Endodermal cell (in vitro differentiated cells): ENCODE results near the gene PDE6A. TPM values are rescaled to one million over a fixed set of nuclear protein-coding genes. Genes with fewer than 3 reads are reported as not detected.

Source experiments
- DNase-seq: peaks from one replicate; pipeline ENCODE4 v3.0.0-alpha.2; 2017
- H3K27ac ChIP-seq: 2 replicates; pipeline ENCODE4 v1.5.1; 2013; ENCODE audit warnings: mild to moderate bottlenecking, low read depth, low read length, moderate library complexity
- H3K27me3 ChIP-seq: 2 replicates; pipeline ENCODE4 v1.6.1; 2013; ENCODE audit warnings: mild to moderate bottlenecking, low read length, moderate library complexity; ENCODE audit not compliant: insufficient read depth, control insufficient read depth, poor library complexity, severe bottlenecking
- H3K36me3 ChIP-seq: 2 replicates; pipeline ENCODE4 v1.7.0; 2013; ENCODE audit warnings: mild to moderate bottlenecking, low read length, moderate library complexity; ENCODE audit not compliant: control insufficient read depth, insufficient read depth
- H3K4me1 ChIP-seq: one replicate; pipeline ENCODE4 v1.7.0; 2013; ENCODE audit warnings: low read length; ENCODE audit not compliant: control insufficient read depth, insufficient read depth
- H3K4me3 ChIP-seq: 2 replicates; pipeline ENCODE4 v1.5.1; 2013; ENCODE audit warnings: mild to moderate bottlenecking, low read length, moderate library complexity
- H3K9ac ChIP-seq: 2 replicates; pipeline ENCODE4 v1.6.1; 2013; ENCODE audit warnings: mild to moderate bottlenecking, low read length, moderate library complexity; ENCODE audit not compliant: poor library complexity, severe bottlenecking; ENCODE audit errors: extremely low read depth
- H3K9me3 ChIP-seq: 2 replicates; pipeline ENCODE4 v1.6.1; 2013; ENCODE audit warnings: mild to moderate bottlenecking, low read length, moderate library complexity; ENCODE audit not compliant: control insufficient read depth
- H3K27ac Mint-ChIP-seq: 2 replicates; pipeline ENCODE4 v1.8.0; 2020; ENCODE audit warnings: mixed read lengths
- H3K27me3 Mint-ChIP-seq: 2 replicates; pipeline ENCODE4 v1.8.0; 2021; ENCODE audit warnings: mild to moderate bottlenecking, mixed read lengths; ENCODE audit not compliant: insufficient read depth
- H3K36me3 Mint-ChIP-seq: 2 replicates; pipeline ENCODE4 v1.8.0; 2020; ENCODE audit warnings: low read depth, mixed read lengths
- H3K4me1 Mint-ChIP-seq: 2 replicates; pipeline ENCODE4 v1.8.0; 2020; ENCODE audit warnings: mixed read lengths
- H3K4me3 Mint-ChIP-seq: 2 replicates; pipeline ENCODE4 v1.8.0; 2020; ENCODE audit warnings: mild to moderate bottlenecking, moderate library complexity, mixed read lengths
- H3K9me3 Mint-ChIP-seq: 2 replicates; pipeline ENCODE4 v1.8.0; 2020; ENCODE audit warnings: mild to moderate bottlenecking, mixed read lengths
- WGBS, 2 experiments: methylation state at CpG; one replicate each; pipeline versions ENCODE4 v1.1.5 to v1.1.7; 2013; ENCODE audit warnings: missing lambda C conversion rate in 2 of 2, mixed read lengths in 1 of 2; ENCODE audit not compliant: insufficient coverage in 1 of 2, insufficient read length in 1 of 2; 5-methylcytosine and 5-hydroxymethylcytosine counted together
- total RNA-seq, 2 donors: library from RNA; stranded (reverse); fragmentation: NEBNext Ultra II Directional in 1 of 2; extraction: Animal tissue kit (Norgen Biotek cat#: 25700) in 1 of 2; gene quantifications; 2 replicates in 1 of 2; 3 replicates in 1 of 2; pipeline ENCODE4 v1.2.1, GENCODE V29; 2021
- TF ChIP-seq, protein P1 (sequence below): fragments of 200-600 bp; sonication (generic); conservative IDR thresholded peaks from 2 replicates; pipeline ENCODE4 v1.5.0; 2021; ENCODE audit warnings: antibody characterized with exemption, mild to moderate bottlenecking

Gene PDE6A
- total RNA-seq, 2 donors from 2014 or later = 0.07 TPM; not detected in 1

DNA sequence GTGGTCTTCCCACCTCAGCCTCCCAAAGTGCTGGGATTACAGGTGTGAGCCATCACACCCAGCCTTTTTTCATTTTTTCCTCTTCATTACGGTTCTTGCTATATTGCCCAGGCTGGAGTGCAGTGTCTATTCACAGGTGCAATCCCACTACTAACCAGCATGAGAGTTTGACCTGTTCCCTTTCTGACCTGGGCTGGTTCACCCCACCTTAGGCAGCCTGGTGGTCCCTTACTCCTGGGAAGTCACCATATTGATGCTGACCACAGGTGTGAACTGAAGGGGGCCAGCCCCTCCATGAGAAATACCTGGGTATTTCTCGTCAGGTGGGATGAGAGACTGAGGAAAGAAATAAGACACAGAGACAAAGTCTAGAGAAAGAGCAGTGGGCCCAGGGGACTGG, 2.4 kb downstream of the PDE6A start:
- Mint-ChIP-seq H3K27me3 (no peaks in the 10 kb centered on the region), H3K36me3 (no peaks in the 10 kb centered on the region), H3K4me3 (peak overlapping the region; percentile 5), H3K9me3 (no peaks in the 10 kb centered on the region), H3K27ac (peak overlapping the region; percentile 93), H3K4me1 (peaks cover 46% of the 10 kb centered on the region)
- TF ChIP-seq, protein P1, sequence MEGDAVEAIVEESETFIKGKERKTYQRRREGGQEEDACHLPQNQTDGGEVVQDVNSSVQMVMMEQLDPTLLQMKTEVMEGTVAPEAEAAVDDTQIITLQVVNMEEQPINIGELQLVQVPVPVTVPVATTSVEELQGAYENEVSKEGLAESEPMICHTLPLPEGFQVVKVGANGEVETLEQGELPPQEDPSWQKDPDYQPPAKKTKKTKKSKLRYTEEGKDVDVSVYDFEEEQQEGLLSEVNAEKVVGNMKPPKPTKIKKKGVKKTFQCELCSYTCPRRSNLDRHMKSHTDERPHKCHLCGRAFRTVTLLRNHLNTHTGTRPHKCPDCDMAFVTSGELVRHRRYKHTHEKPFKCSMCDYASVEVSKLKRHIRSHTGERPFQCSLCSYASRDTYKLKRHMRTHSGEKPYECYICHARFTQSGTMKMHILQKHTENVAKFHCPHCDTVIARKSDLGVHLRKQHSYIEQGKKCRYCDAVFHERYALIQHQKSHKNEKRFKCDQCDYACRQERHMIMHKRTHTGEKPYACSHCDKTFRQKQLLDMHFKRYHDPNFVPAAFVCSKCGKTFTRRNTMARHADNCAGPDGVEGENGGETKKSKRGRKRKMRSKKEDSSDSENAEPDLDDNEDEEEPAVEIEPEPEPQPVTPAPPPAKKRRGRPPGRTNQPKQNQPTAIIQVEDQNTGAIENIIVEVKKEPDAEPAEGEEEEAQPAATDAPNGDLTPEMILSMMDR = peak; percentile 53
- Histone ChIP-seq H3K4me3 (no peak overlapping the region), H3K27ac (no peak overlapping the region), H3K27me3 (no peaks in the 10 kb centered on the region), H3K4me1 (peaks cover 18% of the 10 kb centered on the region), H3K36me3 (no peaks in the 10 kb centered on the region), H3K9me3 (no peaks in the 10 kb centered on the region), H3K9ac (peak overlapping the region; percentile 47)
- 93 to 100% methylated on average over 1 to 2 of the region's 2 CpGs for WGBS, 2 experiments
- no peak for DNase-seq

DNA sequence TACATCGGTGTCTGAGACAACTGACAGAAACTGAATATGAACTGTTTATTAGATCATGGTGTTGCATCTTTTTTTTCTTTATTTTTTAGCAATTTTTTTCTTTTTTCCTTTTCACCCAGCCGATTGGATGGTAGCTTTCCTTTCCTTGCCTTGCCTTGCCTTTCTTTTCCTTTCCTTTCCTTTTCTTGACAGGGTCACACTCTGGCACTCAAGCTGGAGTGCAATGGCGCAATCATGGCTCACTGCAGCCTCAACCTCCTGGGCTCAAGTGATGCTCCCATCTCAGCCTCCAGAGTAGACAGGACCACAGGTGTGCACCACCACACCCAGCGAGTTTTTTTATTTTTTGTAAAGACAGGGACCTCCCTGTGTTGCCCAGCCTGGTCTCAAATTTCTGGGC, 2.8 kb downstream of the PDE6A start:
- Mint-ChIP-seq H3K27ac (no peak overlapping the region), H3K4me3 (no peak overlapping the region), H3K4me1 (peaks cover 46% of the 10 kb centered on the region), H3K27me3 (no peaks in the 10 kb centered on the region), H3K9me3 (no peaks in the 10 kb centered on the region), H3K36me3 (no peaks in the 10 kb centered on the region)
- DNase-seq = no peak
- Histone ChIP-seq H3K9me3 (no peaks in the 10 kb centered on the region), H3K9ac (no peak overlapping the region), H3K4me1 (peaks cover 18% of the 10 kb centered on the region), H3K27me3 (no peaks in the 10 kb centered on the region), H3K4me3 (no peak overlapping the region), H3K36me3 (no peaks in the 10 kb centered on the region), H3K27ac (no peak overlapping the region)
- TF ChIP-seq, protein P1 = no peak
- WGBS, 2 experiments = 92 to 97% methylated on average over 4 of the region's 4 CpGs

DNA sequence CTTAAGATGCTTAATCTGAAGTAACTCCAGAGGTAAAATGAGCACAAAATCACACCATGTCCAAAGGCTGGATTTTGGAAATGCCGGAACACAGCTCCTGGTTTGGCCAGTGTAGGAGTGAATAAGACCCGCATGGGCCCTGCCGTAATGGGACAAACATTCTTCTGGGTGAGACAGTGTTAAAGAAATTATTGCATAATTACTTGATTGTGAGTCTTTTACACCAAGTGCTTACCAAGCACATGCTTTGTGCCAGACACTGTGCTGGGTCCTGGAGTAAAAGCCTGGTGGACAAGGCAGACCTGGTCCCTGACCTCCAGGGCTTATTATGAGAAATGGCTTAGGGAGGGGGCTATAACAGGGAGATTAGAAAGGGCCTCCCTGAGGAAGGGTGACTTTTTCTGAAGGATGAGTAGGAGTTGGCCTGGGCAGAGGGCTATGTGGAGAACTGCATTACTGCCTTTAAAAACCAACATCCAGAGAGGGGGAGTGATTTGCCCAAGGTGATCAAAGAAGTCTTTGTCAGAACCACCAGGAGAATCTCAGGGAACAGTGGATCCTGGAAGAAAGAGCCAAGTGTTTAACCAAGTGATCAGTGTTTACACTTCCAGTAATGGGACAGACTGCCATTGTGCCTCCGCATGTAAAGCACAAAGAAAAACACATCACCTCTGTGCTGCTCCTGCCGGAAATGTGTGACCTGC, 3.5 kb downstream of the PDE6A start:
- Histone ChIP-seq H3K27me3 (no peaks in the 10 kb centered on the region), H3K9me3 (no peaks in the 10 kb centered on the region), H3K9ac (no peak overlapping the region), H3K4me1 (peaks cover 18% of the 10 kb centered on the region), H3K4me3 (no peak overlapping the region), H3K27ac (no peak overlapping the region), H3K36me3 (no peaks in the 10 kb centered on the region)
- no peaks in the 10 kb centered on the region for H3K9me3 Mint-ChIP-seq
- H3K4me3 Mint-ChIP-seq = no peak overlapping the region
- no peak for DNase-seq
- no peaks in the 10 kb centered on the region for H3K36me3 Mint-ChIP-seq
- WGBS, 2 experiments = 81 to 82% methylated on average over 5 of the region's 5 CpGs
- no peak overlapping the region for H3K27ac Mint-ChIP-seq
- TF ChIP-seq, protein P1 = no peak
- H3K27me3 Mint-ChIP-seq = no peaks in the 10 kb centered on the region
- peaks cover 46% of the 10 kb centered on the region for H3K4me1 Mint-ChIP-seq
